Measurements from ENCODE around the gene NAA11.

GRCh38 chr4:79272761-79273160 lies 53.1 kb downstream of the NAA11 start:
- TF ChIP-seq CTCF (IDR thresholded peaks at IDR 0.05), result no peak
- no peak for TF ChIP-seq POLR2AphosphoS5 (IDR thresholded peaks at IDR 0.05)
- no peak for TF ChIP-seq POLR2A (IDR thresholded peaks at IDR 0.05)

All from prostate gland (tissue), 2 donors.